Renal pelvis (tissue), 12 donors: ENCODE data around the gene TEX52. TPM values are rescaled to one million over a fixed set of nuclear protein-coding genes. Genes with fewer than 3 reads are reported as not detected.
A peak's percentile ranks its signal among the peaks of the same experiment; 100 is the strongest.

ENCODE experiments used
- DNase-seq: peaks from one replicate; pipeline ENCODE4 v3.0.0-alpha.2; 2013
- long read RNA-seq, 16 experiments: transcript quantifications; one replicate each; lab custom pipeline, GENCODE V29; 2026
- polyA plus RNA-seq, 3 donors: library from polyadenylated mRNA; unstranded; fragments of 120-200 nt; gene quantifications; one replicate each; pipeline ENCODE4 v1.2.1, GENCODE V29; 2013; ENCODE audit not compliant: insufficient read length in 3 of 3

The TEX52 gene
- polyA plus RNA-seq: 1 to 10 TPM in 2 of 3 donors, under 1 TPM in 1; 0.60 to 3.9 (median 2.2) TPM
- long read RNA-seq, donor 1: 0 reads
- long read RNA-seq, donor 2: 0 reads
- long read RNA-seq, donor 3: 0 reads
- long read RNA-seq, donor 4: 0 reads
- long read RNA-seq, donor 5: 0 reads
- long read RNA-seq, donor 6: 0 reads
- long read RNA-seq, donor 7: 0 reads
- long read RNA-seq, donor 8: 0 reads
- long read RNA-seq, donor 9: 0 reads
- long read RNA-seq, donor 10: 0 reads
- long read RNA-seq, donor 11: 0 reads
- long read RNA-seq, donor 12: 0 reads
- long read RNA-seq, donor 13: 0 reads
- long read RNA-seq, donor 14: 0 reads
- long read RNA-seq, donor 15: 0 reads
- long read RNA-seq, donor 16: 0 reads

DNA sequence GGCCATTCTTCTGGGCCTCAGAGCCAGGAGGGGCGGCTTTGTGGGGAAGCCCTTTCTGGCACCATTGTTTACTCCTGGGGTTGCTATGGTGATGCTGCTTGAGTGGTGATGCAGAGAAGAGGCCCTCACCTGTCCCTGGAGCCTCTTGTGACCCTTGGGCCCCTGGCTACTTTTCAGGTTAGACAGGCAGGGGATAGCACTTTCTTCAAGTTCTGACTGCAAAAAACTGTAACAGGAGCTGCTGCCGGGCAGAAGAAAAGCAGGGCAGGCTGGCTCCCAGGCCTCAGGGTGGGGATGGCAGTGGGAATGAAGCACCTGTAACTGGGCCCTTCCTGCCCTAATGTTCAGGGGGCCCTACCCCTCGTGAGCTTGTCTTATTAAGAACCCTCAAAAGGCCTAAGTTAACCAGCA is at the start of gene TEX52:
Gene TEX52, minus strand, starts transcription at position 19 of the 411 bp plus-strand sequence. Its CDS starts 13 bp downstream, at position 6.
- DNase-seq: no peak

DNA sequence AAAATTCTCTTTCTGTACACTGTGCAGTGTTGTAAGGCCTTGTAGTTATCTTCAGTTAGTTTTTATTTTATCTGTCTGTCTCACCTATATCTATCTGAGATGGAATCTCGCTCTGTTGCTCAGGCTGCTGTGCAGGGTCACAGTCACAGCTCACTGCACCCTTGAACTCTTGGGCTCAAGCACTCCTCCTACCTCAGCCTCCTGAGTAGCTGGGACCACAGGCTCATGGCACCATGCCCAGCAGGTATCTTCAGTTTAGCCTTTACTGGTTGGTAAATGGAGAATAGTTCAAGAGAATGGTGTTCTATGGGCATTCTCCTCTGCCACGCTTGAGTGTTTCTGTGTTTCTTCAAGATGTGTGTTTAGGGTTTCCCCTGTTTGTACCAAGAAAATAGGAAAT is 47.4 kb upstream of the TEX52 start:
- no peak for DNase-seq

- no peak for DNase-seq
These were observed 45.5 kb upstream of the TEX52 start for GRCh38 chr12:2902272-2902880.

- DNase-seq: no peak
These were observed 43.8 kb upstream of the TEX52 start for GRCh38 chr12:2900642-2901041.

DNA sequence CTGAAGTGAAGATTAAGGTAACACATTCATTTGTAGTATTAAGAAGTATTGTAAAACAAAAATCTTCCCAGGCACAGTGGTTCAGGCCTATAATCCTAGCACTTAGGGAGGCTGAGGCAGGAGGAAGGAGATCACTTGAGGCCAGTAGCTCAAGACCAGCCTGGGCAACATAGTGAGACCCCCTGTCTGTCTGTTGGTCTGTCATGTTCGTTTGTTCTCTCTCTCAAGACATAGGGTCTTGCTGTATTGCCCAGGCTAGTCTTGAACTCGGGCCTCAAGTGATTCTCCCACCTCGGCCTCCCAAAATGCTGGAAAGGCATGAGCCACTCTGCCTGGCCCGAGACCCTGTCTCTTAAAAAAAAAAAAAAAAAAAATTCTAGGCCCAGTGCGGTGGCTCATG is 40.6 kb upstream of the TEX52 start:
- no peak for DNase-seq

DNA sequence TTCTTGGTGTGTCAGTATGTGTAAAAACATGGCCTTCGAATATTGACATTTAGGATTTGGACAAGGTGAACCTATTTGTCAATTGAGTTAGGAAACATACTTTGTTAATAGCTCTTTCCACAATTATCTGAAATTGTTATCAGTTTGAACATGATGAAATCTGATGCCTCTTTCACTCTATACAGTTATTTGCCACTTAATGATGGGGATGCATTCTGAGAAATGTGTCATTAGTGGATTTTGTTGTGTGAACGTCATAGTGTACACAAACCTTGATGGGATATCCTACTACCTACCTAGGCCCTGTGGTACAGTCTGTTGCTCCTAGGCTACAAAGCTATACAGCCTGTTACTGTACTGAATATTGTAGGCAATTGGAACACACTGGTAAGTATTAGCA is 38.7 kb upstream of the TEX52 start:
- DNase-seq: no peak

GRCh38 chr12:2895051-2895451 is 38.2 kb upstream of the TEX52 start:
- DNase-seq: no peak

GRCh38 chr12:2893007-2893406 is 36.2 kb upstream of the TEX52 start:
- DNase-seq: no peak

DNA sequence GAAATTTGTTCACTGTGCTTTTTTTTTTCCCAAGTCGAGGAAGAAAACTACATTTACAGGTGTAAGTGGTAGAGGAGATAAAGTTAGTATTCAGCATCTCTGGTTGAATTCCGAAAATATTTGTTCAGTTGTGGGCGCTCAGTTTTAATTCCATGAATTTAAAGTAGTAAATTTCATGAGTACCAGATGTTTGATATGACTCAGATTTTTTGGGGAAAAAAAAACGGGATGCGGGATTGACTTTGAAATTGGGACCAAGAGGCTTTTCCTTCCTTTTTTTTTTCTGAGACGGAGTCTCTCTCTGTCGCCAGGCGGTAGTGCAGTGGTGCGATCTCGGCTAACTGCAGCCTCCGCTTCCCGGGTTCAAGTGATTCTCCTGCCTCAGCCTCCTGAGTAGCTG is 35.4 kb upstream of the TEX52 start:
- no peak for DNase-seq

DNA sequence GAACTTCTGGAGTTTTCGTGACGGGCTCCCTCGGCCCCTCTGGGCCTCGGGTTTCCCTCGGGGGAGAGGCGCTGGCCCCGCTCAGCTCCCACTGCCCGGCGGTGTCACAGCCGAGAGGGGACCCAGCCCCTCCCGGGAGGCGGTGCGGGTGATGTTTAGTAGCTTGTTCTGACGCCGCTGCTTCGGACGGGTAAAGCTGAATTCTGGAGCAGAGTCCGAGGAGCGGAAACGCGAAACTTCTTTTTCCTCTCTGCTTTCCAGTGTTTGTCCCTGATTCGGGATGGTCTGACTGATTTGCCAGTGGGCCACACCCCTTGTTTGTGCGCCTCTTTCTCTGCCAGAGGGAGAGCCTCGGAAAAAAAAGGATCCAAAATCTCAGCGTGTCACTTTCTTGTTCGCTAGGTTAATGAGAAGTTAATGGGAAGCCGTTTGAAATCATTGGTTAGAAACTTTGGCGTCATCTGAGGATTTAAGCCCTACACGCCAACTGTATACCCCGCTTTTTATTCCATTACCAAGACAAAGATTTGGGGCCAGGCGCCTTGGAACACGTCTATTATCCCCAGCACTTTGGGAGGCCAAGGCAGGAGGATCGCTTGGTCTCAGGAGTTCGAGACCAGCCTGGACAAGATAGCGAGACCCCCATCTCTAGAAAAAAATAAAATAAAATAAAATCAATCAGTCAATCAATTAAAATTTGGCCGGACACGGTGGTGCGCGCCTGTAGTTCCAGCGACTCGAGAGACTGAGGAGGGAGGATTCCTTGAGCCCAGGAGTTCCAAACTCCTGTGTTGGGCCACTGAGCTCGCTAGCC is 34.6 kb upstream of the TEX52 start:
- DNase-seq: peak; percentile 76

- DNase-seq: peak; percentile 98
These were observed 33.8 kb upstream of the TEX52 start, which contains the start of gene TULP3 for GRCh38 chr12:2890388-2891239. Gene TULP3 (plus strand): TSS chr12:2890891. CDS start chr12:2890948, 57 bp downstream.

DNA sequence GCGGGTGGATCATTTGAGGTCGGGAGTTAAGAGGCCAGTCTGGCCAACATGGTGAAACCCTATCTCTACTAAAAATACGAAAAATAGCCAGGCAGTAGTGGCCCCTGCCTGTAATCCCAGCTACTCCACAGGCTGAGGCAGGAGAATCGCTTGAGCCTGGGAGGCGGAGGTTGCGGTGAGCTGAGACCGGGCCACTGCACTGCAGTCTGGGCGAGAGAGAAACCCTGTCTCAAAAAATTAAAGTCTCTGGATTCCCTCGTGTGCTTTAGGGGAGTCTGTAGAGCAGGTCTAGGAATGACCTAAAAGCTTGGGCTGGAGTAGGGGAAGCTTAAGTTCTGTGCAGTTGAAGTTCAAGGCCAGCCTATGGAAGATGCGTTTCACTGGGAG is 33.2 kb upstream of the TEX52 start:
- no peak for DNase-seq

DNA sequence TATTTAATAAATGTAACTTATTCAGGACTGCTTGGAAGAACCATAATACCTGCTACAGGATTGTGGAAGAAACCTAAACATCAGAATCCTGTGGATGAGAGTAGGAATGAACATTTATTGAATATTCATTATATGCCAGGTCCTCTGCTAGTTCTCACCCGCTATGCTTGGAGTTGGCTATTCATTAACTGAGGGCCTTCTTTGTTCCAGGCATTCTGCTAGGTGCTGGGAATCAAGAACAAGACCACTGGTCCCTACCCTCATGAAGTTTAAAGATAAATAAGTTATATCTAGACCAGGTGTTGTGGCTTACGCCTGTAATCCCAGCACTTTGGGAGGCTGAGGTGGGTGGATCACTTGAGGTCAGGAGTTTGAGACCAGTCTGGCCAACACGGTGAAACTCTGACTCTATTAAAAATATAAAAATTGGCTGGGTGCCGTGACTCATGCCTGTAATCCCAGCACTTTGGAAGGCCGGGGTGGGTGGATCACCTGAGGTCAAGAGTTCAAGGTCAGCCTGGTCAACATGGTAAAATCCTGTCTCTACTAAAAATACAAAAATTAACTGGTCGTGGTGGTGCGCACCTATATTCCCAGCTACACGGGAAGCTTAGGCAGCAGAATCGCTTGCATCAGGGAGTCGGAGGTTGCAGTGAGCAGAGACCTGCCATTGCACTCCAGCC is 30.1 kb upstream of the TEX52 start:
- DNase-seq: peak; percentile 28

DNA sequence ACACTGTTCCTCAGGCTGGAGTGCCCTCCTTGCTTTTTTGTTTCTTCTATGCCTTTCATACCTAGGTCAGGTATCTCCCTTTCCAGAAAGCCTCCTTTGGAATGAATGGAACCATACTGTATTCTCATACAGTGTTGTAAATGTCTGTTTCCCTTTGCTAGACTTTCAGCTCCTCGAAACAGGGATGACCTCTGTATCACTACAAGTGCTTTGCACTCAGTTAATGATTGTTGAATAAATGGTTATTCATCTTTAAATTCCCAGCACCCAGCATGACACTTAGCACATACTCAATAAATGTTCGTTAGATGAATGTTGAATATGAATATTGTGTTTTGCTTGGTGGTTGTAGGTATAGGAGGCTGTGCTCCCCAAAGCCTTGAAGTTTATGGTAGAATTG is 28.0 kb upstream of the TEX52 start:
- no peak for DNase-seq

- DNase-seq: no peak
These were observed 23.0 kb upstream of the TEX52 start for GRCh38 chr12:2879853-2880252.

- DNase-seq: no peak
These were observed 21.3 kb upstream of the TEX52 start for GRCh38 chr12:2877953-2878732.

- DNase-seq: peak; percentile 90
These were observed 20.5 kb upstream of the TEX52 start, which contains the start of the genes FOXM1 and RHNO1 for GRCh38 chr12:2877047-2877952. Gene FOXM1 (minus strand): TSS chr12:2877174. CDS start chr12:2874478, 2,696 bp downstream. Gene RHNO1 (plus strand): TSS chr12:2877223. CDS start chr12:2885367, 8,144 bp downstream.

DNA sequence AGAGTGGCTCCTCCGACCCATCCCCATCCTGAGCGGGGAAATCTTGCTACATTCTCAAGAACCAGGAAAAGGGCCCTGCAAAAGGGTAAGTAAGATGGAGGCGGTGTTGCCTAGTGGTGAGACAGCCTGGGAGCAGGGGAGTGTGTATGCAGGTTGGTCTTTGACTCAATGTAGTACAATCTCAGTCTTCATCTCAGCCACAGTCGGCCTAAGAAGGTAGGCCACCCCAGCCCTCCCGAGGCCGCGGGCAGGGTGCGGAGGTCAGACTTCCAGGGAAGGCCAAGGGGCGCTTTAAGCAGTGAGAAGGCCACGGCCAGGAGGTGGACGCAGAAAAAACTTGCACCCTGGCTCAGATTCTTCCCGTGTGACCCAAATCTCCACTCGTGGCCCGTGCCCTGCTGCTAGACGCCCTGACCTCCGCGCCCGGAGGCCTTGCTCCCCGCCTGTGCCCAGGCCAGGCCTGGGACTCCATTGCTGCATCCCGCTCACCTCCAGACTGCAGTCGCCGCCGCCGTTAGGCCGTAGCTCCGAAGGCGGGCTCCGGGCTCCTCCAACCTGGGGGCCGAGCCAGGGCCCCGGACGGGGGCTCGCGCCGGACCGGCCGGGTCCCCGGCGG is 19.7 kb upstream of the TEX52 start:
- DNase-seq: no peak
